Spinal cord (tissue), 10 donors: ENCODE measurements around the gene WWOX. TPM values are rescaled to one million over a fixed set of nuclear protein-coding genes. Genes with fewer than 3 reads are reported as not detected.

Source experiments
- DNase-seq, 6 donors: peaks; one replicate each; pipeline versions ENCODE4 v3.0.0 to v3.0.0-alpha.2; 2013 to 2015; ENCODE audit warnings: low spot score in 6 of 6, low read depth in 4 of 6
- H3K27ac ChIP-seq: one replicate; pipeline ENCODE4 v1.5.1; 2013; ENCODE audit warnings: low read depth, low read length, control low read depth
- H3K27me3 ChIP-seq: one replicate; pipeline ENCODE4 v1.6.1; 2013; ENCODE audit warnings: low read length; ENCODE audit not compliant: control insufficient read depth, insufficient read depth
- H3K36me3 ChIP-seq: one replicate; pipeline ENCODE4 v1.6.1; 2013; ENCODE audit warnings: low read length; ENCODE audit not compliant: control insufficient read depth, insufficient read depth
- H3K4me1 ChIP-seq: one replicate; pipeline ENCODE4 v1.6.1; 2013; ENCODE audit warnings: low read length; ENCODE audit not compliant: control insufficient read depth, insufficient read depth
- H3K4me3 ChIP-seq: one replicate; pipeline ENCODE4 v1.5.1; 2013; ENCODE audit warnings: low read depth, low read length, control low read depth
- H3K9me3 ChIP-seq: one replicate; pipeline ENCODE4 v1.6.1; 2013; ENCODE audit warnings: low read length; ENCODE audit not compliant: control insufficient read depth, insufficient read depth
- WGBS: methylation state at CpG from one replicate; pipeline ENCODE4 v1.1.5; 2013; ENCODE audit warnings: missing lambda C conversion rate; ENCODE audit not compliant: insufficient coverage; 5-methylcytosine and 5-hydroxymethylcytosine counted together
- polyA plus RNA-seq, 2 donors: library from polyadenylated mRNA; unstranded; fragments of 120-200 nt; gene quantifications; one replicate each; pipeline ENCODE4 v1.2.1, GENCODE V29; 2013; ENCODE audit not compliant: insufficient read length in 2 of 2
- total RNA-seq, 2 donors: library from RNA; depleted of rRNA in 1 of 2; stranded (reverse); fragments of 120-200 nt in 1 of 2; fragments of >200 nt in 1 of 2; gene quantifications; one replicate each; pipeline versions ENCODE4 v1.2.3 to v1.2.4, GENCODE V29; 2013 to 2014
- donor health status: healthy.

WWOX gene
- total and polyA plus RNA-seq, 4 donors, result 27.5 to 51.5 (median 32.5) TPM

DNA sequence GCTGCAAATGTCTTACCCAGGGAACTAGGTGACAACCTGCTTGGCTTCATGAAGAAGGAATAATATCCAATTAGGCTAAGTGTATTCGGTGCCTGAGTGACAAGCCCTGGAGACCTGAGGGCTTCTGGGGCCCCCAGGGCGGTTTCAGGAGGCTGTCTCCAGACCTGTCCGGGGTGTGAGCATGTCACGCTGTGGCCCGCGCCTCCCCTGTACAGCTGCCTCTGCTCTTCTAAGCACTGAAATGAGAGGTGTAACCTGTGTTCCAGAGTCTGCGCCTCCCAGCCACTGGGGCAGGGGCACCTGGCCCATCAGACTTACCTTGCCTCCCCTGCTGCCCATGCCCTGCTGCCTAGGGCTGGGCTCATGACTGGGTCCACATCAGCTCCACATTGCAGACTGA is 114.3 kb downstream of the WWOX start:
- no peak for DNase-seq
- H3K36me3 ChIP-seq, result no peaks in the 10 kb centered on the region
- H3K9me3 ChIP-seq, result no peaks in the 10 kb centered on the region
- H3K27ac ChIP-seq, result no peak overlapping the region
- H3K27me3 ChIP-seq, result no peaks in the 10 kb centered on the region
- no peaks in the 10 kb centered on the region for H3K4me1 ChIP-seq
- no peak overlapping the region for H3K4me3 ChIP-seq
- WGBS, result 97% methylated on average over 7 of the region's 7 CpGs

GRCh38 chr16:78215222-78215621 is 115.8 kb downstream of the WWOX start:
- Histone ChIP-seq H3K9me3 (no peaks in the 10 kb centered on the region), H3K4me3 (no peak overlapping the region), H3K27ac (no peak overlapping the region), H3K36me3 (no peaks in the 10 kb centered on the region), H3K4me1 (no peaks in the 10 kb centered on the region), H3K27me3 (no peaks in the 10 kb centered on the region)
- 100% methylated on average over 7 of the region's 9 CpGs for WGBS
- no peak for DNase-seq

- no peak for DNase-seq
- H3K36me3 ChIP-seq, result no peaks in the 10 kb centered on the region
- no CpG with 5 or more reads among the region's 4 CpGs for WGBS
- H3K27me3 ChIP-seq, result no peaks in the 10 kb centered on the region
- no peaks in the 10 kb centered on the region for H3K9me3 ChIP-seq
- H3K4me1 ChIP-seq, result no peaks in the 10 kb centered on the region
- H3K4me3 ChIP-seq, result no peak overlapping the region
- H3K27ac ChIP-seq, result no peak overlapping the region
Observed at GRCh38 chr16:78216166-78216745, 116.8 kb downstream of the WWOX start.

GRCh38 chr16:78217276-78217675 is 117.8 kb downstream of the WWOX start:
- DNase-seq, result no peak
- WGBS, result 83% methylated on average over 6 of the region's 7 CpGs
- Histone ChIP-seq H3K9me3 (no peaks in the 10 kb centered on the region), H3K27me3 (no peaks in the 10 kb centered on the region), H3K4me3 (no peak overlapping the region), H3K36me3 (no peaks in the 10 kb centered on the region), H3K27ac (no peak overlapping the region), H3K4me1 (no peaks in the 10 kb centered on the region)

GRCh38 chr16:78218279-78218678 is 118.8 kb downstream of the WWOX start:
- no peak overlapping the region for H3K27ac ChIP-seq
- H3K27me3 ChIP-seq, result no peaks in the 10 kb centered on the region
- H3K4me1 ChIP-seq, result no peaks in the 10 kb centered on the region
- H3K4me3 ChIP-seq, result no peak overlapping the region
- no peaks in the 10 kb centered on the region for H3K36me3 ChIP-seq
- no peaks in the 10 kb centered on the region for H3K9me3 ChIP-seq
- WGBS, result 100% methylated on average over 2 of the region's 4 CpGs
- DNase-seq, result no peak

GRCh38 chr16:78218856-78219651 is 119.6 kb downstream of the WWOX start:
- no peaks in the 10 kb centered on the region for H3K27me3 ChIP-seq
- H3K4me1 ChIP-seq, result no peaks in the 10 kb centered on the region
- H3K9me3 ChIP-seq, result no peaks in the 10 kb centered on the region
- no peaks in the 10 kb centered on the region for H3K36me3 ChIP-seq
- DNase-seq, result no peak
- H3K4me3 ChIP-seq, result no peak overlapping the region
- no peak overlapping the region for H3K27ac ChIP-seq
- WGBS, result 80% methylated on average over 1 of the region's 8 CpGs

DNA sequence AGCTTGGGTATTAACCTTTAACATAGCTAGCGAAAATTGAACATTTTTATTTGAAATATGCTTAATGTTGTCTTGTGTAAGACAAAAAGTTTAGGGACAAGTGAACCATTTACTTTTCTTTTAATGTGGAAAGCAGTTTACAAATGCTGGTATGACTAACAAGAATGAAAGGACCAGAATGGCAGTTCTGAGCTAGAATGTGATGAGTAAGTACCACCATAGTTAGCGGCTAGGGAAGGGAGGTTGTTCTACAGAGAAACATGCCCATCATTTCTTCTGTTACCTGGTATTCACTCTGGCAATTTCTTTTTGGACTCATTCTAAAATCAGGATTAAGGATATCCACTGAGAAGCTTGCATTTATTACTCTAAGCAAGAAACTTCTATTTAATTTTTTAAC is 121.1 kb downstream of the WWOX start:
- Histone ChIP-seq H3K4me1 (no peaks in the 10 kb centered on the region), H3K27ac (no peak overlapping the region), H3K4me3 (no peak overlapping the region), H3K27me3 (no peaks in the 10 kb centered on the region), H3K9me3 (no peaks in the 10 kb centered on the region), H3K36me3 (no peaks in the 10 kb centered on the region)
- DNase-seq, result no peak
- no CpG with 5 or more reads among the region's 2 CpGs for WGBS

GRCh38 chr16:78221892-78222291 is 122.4 kb downstream of the WWOX start:
- H3K4me3 ChIP-seq, result no peak overlapping the region
- WGBS, result 46% methylated on average over 6 of the region's 6 CpGs
- H3K27ac ChIP-seq, result no peak overlapping the region
- H3K9me3 ChIP-seq, result no peaks in the 10 kb centered on the region
- no peaks in the 10 kb centered on the region for H3K4me1 ChIP-seq
- no peaks in the 10 kb centered on the region for H3K27me3 ChIP-seq
- DNase-seq, result no peak
- no peaks in the 10 kb centered on the region for H3K36me3 ChIP-seq

DNA sequence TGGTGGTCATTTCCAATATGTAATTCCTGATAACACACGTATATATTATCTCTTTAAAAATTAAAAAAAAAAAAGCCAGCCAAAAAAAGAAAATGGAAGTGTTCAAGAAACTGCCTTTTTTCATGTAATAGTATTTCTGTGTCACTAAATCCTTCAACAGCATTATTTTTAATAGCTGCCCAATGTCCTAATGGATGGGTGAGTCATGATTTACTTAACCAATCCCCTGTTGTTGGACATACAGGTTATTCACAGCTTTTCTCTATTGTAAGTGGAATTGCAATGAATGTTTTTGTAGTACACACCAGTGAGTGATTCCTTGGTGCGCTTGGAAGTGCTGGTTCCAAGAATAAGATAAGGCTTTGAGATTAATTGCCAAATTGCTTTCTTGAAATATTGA is 124.9 kb downstream of the WWOX start:
- Histone ChIP-seq H3K4me3 (no peak overlapping the region), H3K36me3 (no peaks in the 10 kb centered on the region), H3K27me3 (no peaks in the 10 kb centered on the region), H3K4me1 (no peaks in the 10 kb centered on the region), H3K27ac (no peak overlapping the region), H3K9me3 (no peaks in the 10 kb centered on the region)
- 80% methylated on average over 1 of the region's 2 CpGs for WGBS
- DNase-seq, result no peak

DNA sequence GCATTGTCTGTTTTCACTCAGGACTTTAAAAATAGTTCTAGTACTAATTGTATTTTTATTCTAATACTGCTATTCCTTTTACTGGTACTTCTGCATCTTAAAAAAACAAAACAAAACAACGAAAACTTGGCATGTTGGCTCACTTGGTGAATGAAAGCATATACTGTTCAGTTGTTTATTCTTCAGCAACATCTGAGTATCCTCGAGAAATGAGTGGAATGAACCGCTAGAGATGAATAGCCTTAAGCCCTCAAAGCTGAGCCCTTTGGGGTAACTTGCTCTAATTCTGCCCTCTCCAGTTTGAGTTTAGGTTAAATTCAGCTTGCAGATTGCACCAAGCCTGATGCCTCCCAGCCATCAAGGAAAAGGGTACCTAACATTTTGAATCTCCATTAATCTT is 126.5 kb downstream of the WWOX start:
- Histone ChIP-seq H3K27me3 (no peaks in the 10 kb centered on the region), H3K36me3 (no peaks in the 10 kb centered on the region), H3K27ac (no peak overlapping the region), H3K4me3 (no peak overlapping the region), H3K4me1 (no peaks in the 10 kb centered on the region), H3K9me3 (no peaks in the 10 kb centered on the region)
- WGBS, result 73% methylated on average over 2 of the region's 3 CpGs
- DNase-seq, result no peak
